Panc1 (cell line): Measurements from ENCODE around the gene EML6.

Experiments used
- POLR2AphosphoS5 ChIP-seq: IDR thresholded peaks from 2 replicates; pipeline ENCODE4 v1.6.1; 2012; ENCODE audit warnings: mild to moderate bottlenecking, low read depth, low read length, moderate library complexity
- SIN3A ChIP-seq: IDR thresholded peaks from 2 replicates; pipeline ENCODE4 v1.6.1; 2012; ENCODE audit warnings: low read depth, mild to moderate bottlenecking, low read length, moderate library complexity, borderline replicate concordance; ENCODE audit not compliant: insufficient read depth
- TCF7L2 ChIP-seq: IDR thresholded peaks from 2 replicates; pipeline ENCODE4 v1.6.1; 2011; ENCODE audit warnings: mild to moderate bottlenecking, low read depth, low read length, inconsistent platforms
- TF ChIP-seq, protein P1 (sequence below): fragments of 450-650 bp; IDR thresholded peaks from 2 replicates; pipeline ENCODE4 v1.5.1; 2017; ENCODE audit warnings: mild to moderate bottlenecking

DNA sequence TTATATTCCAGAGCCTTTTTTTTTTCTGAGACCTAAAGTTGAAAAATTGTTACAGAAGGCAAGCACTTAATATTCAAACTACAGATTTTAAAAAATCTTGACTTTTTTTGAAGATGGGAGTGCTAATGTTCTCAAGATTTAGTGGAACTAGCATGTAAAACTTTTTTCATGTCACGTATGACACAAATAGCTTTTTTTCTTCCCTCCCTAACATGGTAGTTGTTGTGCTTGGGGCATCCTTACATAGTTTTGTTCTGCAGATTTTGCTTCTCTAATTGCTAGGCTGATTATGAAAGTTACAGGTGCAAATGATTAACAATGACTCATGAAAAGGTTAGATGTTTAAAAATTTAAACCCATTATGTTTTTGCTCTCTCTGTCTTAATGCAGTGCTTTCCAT is 3.0 kb downstream of the EML6 start:
- no peak for TF ChIP-seq POLR2AphosphoS5
- TF ChIP-seq, protein P1, sequence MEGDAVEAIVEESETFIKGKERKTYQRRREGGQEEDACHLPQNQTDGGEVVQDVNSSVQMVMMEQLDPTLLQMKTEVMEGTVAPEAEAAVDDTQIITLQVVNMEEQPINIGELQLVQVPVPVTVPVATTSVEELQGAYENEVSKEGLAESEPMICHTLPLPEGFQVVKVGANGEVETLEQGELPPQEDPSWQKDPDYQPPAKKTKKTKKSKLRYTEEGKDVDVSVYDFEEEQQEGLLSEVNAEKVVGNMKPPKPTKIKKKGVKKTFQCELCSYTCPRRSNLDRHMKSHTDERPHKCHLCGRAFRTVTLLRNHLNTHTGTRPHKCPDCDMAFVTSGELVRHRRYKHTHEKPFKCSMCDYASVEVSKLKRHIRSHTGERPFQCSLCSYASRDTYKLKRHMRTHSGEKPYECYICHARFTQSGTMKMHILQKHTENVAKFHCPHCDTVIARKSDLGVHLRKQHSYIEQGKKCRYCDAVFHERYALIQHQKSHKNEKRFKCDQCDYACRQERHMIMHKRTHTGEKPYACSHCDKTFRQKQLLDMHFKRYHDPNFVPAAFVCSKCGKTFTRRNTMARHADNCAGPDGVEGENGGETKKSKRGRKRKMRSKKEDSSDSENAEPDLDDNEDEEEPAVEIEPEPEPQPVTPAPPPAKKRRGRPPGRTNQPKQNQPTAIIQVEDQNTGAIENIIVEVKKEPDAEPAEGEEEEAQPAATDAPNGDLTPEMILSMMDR = no peak
- no peak for TF ChIP-seq SIN3A
- no peak for TF ChIP-seq TCF7L2
